ENCODE results near the gene TBC1D8. TPM values are rescaled to one million over a fixed set of nuclear protein-coding genes. Genes with fewer than 3 reads are reported as not detected.
"Not testable (repeated sequence)": the region's sequence is repeated elsewhere in the genome, so short reads cannot be mapped to it uniquely, and the experiment has no call there.

TBC1D8 gene
- total RNA-seq, 2 experiments from 2014 or later: 0.73 to 1.1 TPM

- POLR2A ChIA-PET: no interaction called here
- CTCF ChIA-PET: no interaction called here
These were observed 67.6 kb downstream of the TBC1D8 start for GRCh38 chr2:101083613-101084012.

DNA sequence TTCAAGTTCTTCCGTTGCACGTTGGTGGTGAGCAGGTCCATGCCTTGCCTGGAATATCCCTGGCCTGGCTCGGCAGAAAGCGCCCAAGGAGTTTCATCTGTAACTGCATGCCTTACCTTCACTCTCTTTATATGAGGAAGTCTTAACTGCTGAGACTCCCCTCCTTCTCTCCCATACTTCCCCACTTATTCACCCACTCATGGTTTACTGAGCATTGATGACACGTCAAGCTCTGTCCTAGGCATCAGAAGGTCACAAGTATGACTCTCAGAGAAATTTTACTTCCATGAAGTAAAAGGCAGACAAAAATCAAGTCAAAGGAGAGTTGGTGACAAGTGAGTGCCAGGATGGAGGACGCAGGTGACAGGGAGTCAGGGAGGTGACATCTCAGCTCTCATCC lies 68.2 kb downstream of the TBC1D8 start:
- CTCF ChIA-PET: no interaction called here
- POLR2A ChIA-PET: no interaction called here

- ChIA-PET CTCF (no interaction called here), POLR2A (no interaction called here)
These were observed 69.7 kb downstream of the TBC1D8 start for GRCh38 chr2:101081375-101081907.

- ChIA-PET POLR2A (no interaction called here), CTCF (no interaction called here)
These were observed 70.7 kb downstream of the TBC1D8 start for GRCh38 chr2:101080211-101081068.

DNA sequence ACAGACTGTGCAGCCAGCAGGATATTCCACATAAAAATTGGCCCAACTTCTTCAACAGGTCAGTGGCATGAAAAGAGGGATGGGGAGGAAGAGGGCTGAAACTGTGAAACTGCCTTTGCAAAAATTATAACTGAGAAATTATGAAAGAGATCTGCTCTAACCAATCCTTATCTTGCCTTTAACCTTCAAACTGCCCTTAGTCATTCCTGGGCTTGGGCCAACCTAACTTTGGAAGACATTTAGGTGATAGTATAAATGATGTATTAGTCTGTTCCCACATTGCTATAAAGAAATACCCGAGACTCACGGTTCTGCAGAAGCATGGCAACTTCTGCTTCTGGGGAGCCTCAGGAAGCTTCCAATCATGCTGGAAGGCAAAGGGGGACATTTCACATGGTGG lies 74.6 kb downstream of the TBC1D8 start:
- CTCF ChIA-PET: no interaction called here
- POLR2A ChIA-PET: no interaction called here

DNA sequence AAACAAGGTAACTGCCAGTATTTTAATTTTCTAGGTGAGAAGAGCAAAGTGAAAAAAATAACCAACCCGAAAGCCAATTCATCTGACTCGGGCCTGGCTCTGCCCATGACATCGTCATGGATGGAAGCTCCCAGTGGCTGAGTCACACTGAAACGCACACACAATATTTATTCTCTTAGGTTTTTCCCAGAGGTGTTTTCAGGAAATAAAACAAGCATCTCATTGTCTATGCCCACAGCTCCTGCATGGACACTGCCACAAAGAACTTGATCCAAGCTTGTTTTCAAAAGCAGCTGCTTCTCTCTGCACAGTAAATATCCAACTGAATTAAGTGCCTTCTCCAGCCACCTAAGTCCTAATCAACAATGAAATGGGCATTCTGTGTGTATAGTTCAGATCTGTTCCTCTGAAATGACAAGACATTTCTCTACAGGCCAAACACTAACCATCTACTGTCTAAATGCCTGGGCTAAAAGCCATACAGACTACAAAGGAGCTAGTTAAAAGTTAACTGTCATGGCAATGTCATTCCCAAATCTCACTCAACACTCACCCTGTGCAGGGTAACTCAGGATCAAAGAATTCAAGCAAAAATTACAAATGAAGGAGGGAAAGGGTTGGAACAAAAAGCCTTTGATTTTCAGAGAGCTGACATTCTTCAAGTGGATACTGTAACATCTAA lies 86.2 kb downstream of the TBC1D8 start:
- ChIA-PET CTCF (interaction anchor here (1.4 kb wide), 1 partner anchor 20 kb away, joined by 3 read pairs; no protein-coding TSS in a partner anchor), POLR2A (no interaction called here)

- ChIA-PET POLR2A (no interaction called here), CTCF (interaction anchor here (1.4 kb wide), 1 partner anchor 21 kb away, joined by 3 read pairs; no protein-coding TSS in a partner anchor)
These were observed 86.7 kb downstream of the TBC1D8 start for GRCh38 chr2:101064505-101064867.

- ChIA-PET CTCF (no interaction called here), POLR2A (no interaction called here)
These were observed 87.1 kb downstream of the TBC1D8 start for GRCh38 chr2:101064125-101064502.

- CTCF ChIA-PET: no interaction called here
- POLR2A ChIA-PET: no interaction called here
These were observed 87.6 kb downstream of the TBC1D8 start for GRCh38 chr2:101063352-101064124.

DNA sequence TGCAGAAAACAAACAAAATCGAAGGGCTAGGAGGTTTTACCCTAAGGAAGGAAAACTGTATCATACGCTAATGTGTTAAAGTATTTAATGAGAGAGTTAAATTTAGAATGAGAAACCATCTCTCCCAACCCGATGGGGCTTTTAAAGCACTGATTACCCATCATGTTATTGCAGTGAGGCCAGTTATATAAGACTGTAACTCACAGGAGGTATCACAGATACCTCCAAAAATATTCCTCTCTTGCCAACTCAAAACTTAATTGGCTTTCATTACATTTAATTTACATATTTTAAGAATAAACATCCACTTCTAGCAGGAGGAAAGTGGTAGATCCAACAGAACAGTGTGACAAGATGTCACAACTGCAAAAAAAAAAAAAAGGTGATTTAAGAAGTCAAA lies 92.8 kb downstream of the TBC1D8 start:
- ChIA-PET CTCF (no interaction called here), POLR2A (no interaction called here)

- CTCF ChIA-PET: no interaction called here
- POLR2A ChIA-PET: no interaction called here
These were observed 93.9 kb downstream of the TBC1D8 start for GRCh38 chr2:101057051-101057933.

GRCh38 chr2:101053117-101053516 lies 98.1 kb downstream of the TBC1D8 start:
- ChIA-PET CTCF (no interaction called here), POLR2A (no interaction called here)

DNA sequence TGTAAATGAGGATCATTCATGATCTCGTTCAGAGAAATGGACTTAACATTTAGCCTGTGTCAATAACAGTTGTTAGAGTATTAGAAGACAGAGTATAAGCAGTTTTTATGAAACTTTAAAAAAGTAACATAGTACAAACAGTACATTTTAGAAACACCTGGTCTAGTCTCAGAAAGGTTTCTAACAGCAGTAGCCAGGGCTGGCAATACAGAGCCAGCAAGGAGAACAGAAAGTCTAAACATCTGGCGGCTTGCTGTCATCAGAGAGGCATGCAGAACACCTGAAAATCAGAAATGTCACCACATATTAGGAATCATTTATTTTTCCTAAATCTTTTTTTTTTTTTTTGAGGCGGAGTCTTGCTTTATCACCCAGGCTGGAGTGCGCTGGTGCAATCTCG lies 99.0 kb downstream of the TBC1D8 start:
- ChIA-PET CTCF (no interaction called here), POLR2A (no interaction called here)

DNA sequence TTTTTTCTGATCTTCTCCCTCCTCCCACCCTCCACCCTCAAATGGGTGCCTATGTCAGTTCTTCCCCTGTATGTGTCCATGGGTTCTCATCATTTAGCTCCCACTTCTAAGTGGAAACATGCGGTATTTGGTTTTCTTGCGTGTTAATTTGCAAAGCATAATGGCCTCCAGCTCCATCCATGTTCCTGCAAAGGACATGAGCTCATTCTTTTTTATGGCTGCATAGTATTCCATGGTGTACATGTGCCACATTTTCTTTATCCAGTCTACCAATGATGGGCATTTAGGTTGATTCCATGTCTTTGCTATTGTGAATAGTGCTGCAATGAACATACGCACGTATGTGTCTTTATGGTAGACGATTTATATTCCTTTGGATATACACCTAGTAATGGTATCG lies 100.3 kb downstream of the TBC1D8 start:
- CTCF ChIA-PET: interaction anchor here (1.1 kb wide), 1 partner anchor 10 kb away, joined by 3 read pairs; no protein-coding TSS in a partner anchor
- POLR2A ChIA-PET: not testable (repeated sequence)

DNA sequence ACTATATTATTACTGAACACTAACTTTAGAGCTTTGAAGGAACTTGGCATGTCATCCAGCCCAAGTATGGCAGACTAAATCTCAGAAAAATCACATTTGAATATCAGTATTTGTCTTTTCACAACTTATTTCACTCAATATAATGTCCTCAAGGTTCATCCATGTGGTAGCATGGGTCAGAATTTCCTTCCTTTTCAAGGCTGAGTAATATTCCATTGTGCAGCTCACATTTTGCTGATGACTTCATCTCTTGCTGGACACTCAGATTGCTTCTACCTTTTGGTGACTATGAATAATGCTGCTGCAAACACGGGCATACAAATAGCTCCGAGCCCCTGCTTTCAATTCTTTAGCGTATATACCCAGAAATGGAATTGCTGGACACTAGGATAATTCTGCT lies 102.4 kb downstream of the TBC1D8 start:
- ChIA-PET POLR2A (no interaction called here), CTCF (no interaction called here)

DNA sequence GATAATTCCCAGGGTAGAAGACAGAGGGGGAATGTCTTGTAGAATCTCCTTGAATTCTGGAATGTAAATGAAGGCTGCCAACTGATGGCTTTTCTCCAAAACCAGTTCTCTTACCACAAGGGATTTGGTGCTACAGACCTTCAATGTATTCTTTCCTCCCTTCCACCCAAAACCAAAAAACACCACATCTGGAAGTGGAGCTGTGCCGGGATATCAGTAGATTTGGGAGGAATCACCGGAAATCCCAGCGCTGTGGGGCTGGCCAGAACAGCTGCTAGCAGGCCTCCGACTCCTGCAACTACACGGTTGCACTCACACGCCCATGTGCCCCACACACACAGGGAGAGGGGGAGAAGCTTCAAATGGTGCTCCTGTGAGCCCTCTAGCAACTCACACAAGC lies 103.4 kb downstream of the TBC1D8 start:
- ChIA-PET POLR2A (no interaction called here), CTCF (no interaction called here)

- CTCF ChIA-PET: no interaction called here
- POLR2A ChIA-PET: interaction anchor here (0.7 kb wide), 1 partner anchor 346 kb away, joined by 3 read pairs; no protein-coding TSS in a partner anchor
These were observed 104.0 kb downstream of the TBC1D8 start for GRCh38 chr2:101047075-101047766.

GRCh38 chr2:101045330-101045729 lies 105.9 kb downstream of the TBC1D8 start:
- ChIA-PET POLR2A (no interaction called here), CTCF (no interaction called here)

- CTCF ChIA-PET: no interaction called here
These were observed 109.8 kb downstream of the TBC1D8 start for GRCh38 chr2:101041413-101041812.

More at GRCh38 chr2:101041413-101041812, 109.8 kb downstream of the TBC1D8 start:
- POLR2A ChIA-PET: no interaction called here

Data from activated CD8-positive, alpha-beta memory T cell treated with anti-CD3 and anti-CD28 coated beads for 36 hours (primary cell).